Vagina (tissue), 2 donors: ENCODE measurements around the gene CRTC1. TPM values are rescaled to one million over a fixed set of nuclear protein-coding genes. Genes with fewer than 3 reads are reported as not detected.
A peak's percentile ranks its signal among the peaks of the same experiment; 100 is the strongest.

ENCODE experiments used
- DNase-seq, 2 donors: peaks; one replicate each; pipeline ENCODE4 v3.0.0-alpha.2; 2017; ENCODE audit errors: extremely low spot score in 2 of 2
- H3K27ac ChIP-seq: fragments of 200-600 bp; sonication (generic); one replicate; pipeline ENCODE4 v1.5.1; 2019
- H3K27me3 ChIP-seq: fragments of 200-600 bp; sonication (generic); one replicate; pipeline ENCODE4 v1.5.1; 2019
- H3K36me3 ChIP-seq, 2 donors: fragments of 200-600 bp; sonication (generic); one replicate each; pipeline ENCODE4 v1.5.1; 2017 to 2019
- H3K4me1 ChIP-seq: fragments of 200-600 bp; sonication (generic); one replicate; pipeline ENCODE4 v1.5.1; 2019
- H3K4me3 ChIP-seq, 2 donors: fragments of 200-600 bp; sonication (generic); 1 replicate in 1 of 2; 2 replicates in 1 of 2; pipeline ENCODE4 v1.5.1; 2016 to 2019
- H3K9me3 ChIP-seq: fragments of 200-600 bp; sonication (generic); one replicate; pipeline ENCODE4 v1.5.1; 2019
- POLR2A ChIP-seq, 2 donors: fragments of 450-650 bp; IDR thresholded peaks; one replicate each; pipeline ENCODE4 v1.6.1; 2017; ENCODE audit warnings: antibody characterized with exemption in 2 of 2, mild to moderate bottlenecking in 2 of 2, moderate library complexity in 2 of 2
- POLR2AphosphoS5 ChIP-seq, 2 donors: sonication (generic); formaldehyde crosslinking; IDR thresholded peaks; one replicate each; pipeline ENCODE4 v1.9.0; 2017; ENCODE audit warnings: antibody characterized with exemption in 2 of 2, mild to moderate bottlenecking in 2 of 2, low read depth in 1 of 2; ENCODE audit not compliant: insufficient read depth in 1 of 2
- intact Hi-C: fragments of 100-400 bp; cut with DNase I; formaldehyde crosslinking; loops from one replicate; pipeline ENCODE4 v1.15.1; 2023
- total RNA-seq: library from RNA; depleted of rRNA; stranded (reverse); fragments of >200 nt; gene quantifications from one replicate; pipeline ENCODE4 v1.2.3, GENCODE V29; 2016
- TF ChIP-seq, protein P1 (sequence below), 3 experiments: fragments of 450-650 bp in 2 of 3; fragments of 200-600 bp in 1 of 3; sonication (generic) in 1 of 3; IDR thresholded peaks; one replicate each; pipeline ENCODE4 v1.5.1; 2017 to 2019; ENCODE audit warnings: antibody characterized with exemption in 3 of 3, mild to moderate bottlenecking in 2 of 3, moderate library complexity in 2 of 3

The CRTC1 gene
- total RNA-seq, 1 donor from 2014 or later: 7.4 TPM

DNA sequence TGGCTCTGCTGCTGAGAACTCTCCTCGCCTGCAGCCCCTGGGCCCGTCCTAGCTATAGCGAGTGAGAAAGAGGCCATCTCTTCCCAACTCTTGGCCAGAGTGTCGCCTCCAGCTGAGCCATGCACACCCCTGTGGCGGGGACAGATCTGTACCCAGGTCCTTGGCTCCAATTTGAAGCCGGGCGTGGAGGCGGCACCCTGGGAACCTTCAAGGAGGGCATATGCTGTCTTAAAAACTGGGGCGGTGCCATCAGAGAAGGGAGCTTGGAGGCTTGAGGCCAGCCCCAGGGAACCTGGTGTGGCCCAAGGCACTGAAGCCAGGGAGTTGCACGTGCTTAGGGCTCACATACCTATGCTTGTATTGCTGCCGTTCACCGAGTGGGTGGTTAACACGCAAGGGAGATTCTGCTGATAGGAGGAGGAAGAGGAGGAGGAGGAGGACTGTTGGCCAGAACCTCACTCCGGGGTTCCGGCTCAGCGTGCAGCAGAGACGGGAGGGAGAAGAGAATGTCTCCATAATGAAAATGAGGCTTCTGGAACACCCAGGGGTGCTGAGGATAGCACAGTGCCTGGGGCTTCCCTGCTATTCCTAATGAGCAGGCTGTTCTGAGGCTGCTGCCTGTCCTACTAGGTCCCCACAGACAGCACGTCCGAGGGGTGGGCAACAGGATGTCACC, 67.0 kb downstream of the CRTC1 start:
- H3K27ac ChIP-seq: no peak overlapping the region
- intact Hi-C loops: no loop called here
- no peaks in the 10 kb centered on the region for H3K9me3 ChIP-seq
- TF ChIP-seq, protein P1, sequence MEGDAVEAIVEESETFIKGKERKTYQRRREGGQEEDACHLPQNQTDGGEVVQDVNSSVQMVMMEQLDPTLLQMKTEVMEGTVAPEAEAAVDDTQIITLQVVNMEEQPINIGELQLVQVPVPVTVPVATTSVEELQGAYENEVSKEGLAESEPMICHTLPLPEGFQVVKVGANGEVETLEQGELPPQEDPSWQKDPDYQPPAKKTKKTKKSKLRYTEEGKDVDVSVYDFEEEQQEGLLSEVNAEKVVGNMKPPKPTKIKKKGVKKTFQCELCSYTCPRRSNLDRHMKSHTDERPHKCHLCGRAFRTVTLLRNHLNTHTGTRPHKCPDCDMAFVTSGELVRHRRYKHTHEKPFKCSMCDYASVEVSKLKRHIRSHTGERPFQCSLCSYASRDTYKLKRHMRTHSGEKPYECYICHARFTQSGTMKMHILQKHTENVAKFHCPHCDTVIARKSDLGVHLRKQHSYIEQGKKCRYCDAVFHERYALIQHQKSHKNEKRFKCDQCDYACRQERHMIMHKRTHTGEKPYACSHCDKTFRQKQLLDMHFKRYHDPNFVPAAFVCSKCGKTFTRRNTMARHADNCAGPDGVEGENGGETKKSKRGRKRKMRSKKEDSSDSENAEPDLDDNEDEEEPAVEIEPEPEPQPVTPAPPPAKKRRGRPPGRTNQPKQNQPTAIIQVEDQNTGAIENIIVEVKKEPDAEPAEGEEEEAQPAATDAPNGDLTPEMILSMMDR (IDR thresholded peaks at IDR 0.05): no peak
- no peak for TF ChIP-seq POLR2A (IDR thresholded peaks at IDR 0.05)
- TF ChIP-seq POLR2AphosphoS5 (IDR thresholded peaks at IDR 0.05; ENCODE audit: insufficient read depth in 1 of 2, low read depth in 1 of 2): no peak
- DNase-seq: no peak
- H3K36me3 ChIP-seq: peaks cover 0 to 14% of the 10 kb centered on the region in 2 donors
- no peaks in the 10 kb centered on the region for H3K27me3 ChIP-seq
- H3K4me1 ChIP-seq: no peaks in the 10 kb centered on the region
- no peak overlapping the region for H3K4me3 ChIP-seq

GRCh38 chr19:18751571-18751970, 68.1 kb downstream of the CRTC1 start:
- Histone ChIP-seq H3K4me1 (no peaks in the 10 kb centered on the region), H3K36me3 (peaks cover 0 to 14% of the 10 kb centered on the region in 2 donors), H3K27me3 (no peaks in the 10 kb centered on the region), H3K9me3 (no peaks in the 10 kb centered on the region), H3K27ac (no peak overlapping the region), H3K4me3 (no peak overlapping the region)
- TF ChIP-seq POLR2AphosphoS5 (IDR thresholded peaks at IDR 0.05; ENCODE audit: insufficient read depth in 1 of 2, low read depth in 1 of 2) (no peak), POLR2A (IDR thresholded peaks at IDR 0.05) (no peak)
- TF ChIP-seq, protein P1 (IDR thresholded peaks at IDR 0.05): no peak
- no peak for DNase-seq
- intact Hi-C loops: no loop called here

- DNase-seq: no peak
- intact Hi-C loops: no loop called here
- Histone ChIP-seq H3K27me3 (no peaks in the 10 kb centered on the region), H3K27ac (no peak overlapping the region), H3K4me1 (peaks cover 4% of the 10 kb centered on the region), H3K9me3 (no peaks in the 10 kb centered on the region), H3K36me3 (peaks cover 0 to 14% of the 10 kb centered on the region in 2 donors), H3K4me3 (no peak overlapping the region)
- TF ChIP-seq POLR2AphosphoS5 (IDR thresholded peaks at IDR 0.05; ENCODE audit: insufficient read depth in 1 of 2, low read depth in 1 of 2) (no peak), POLR2A (IDR thresholded peaks at IDR 0.05) (no peak)
- TF ChIP-seq, protein P1 (IDR thresholded peaks at IDR 0.05): no peak
Measured at GRCh38 chr19:18754501-18754900, 71.0 kb downstream of the CRTC1 start.

DNA sequence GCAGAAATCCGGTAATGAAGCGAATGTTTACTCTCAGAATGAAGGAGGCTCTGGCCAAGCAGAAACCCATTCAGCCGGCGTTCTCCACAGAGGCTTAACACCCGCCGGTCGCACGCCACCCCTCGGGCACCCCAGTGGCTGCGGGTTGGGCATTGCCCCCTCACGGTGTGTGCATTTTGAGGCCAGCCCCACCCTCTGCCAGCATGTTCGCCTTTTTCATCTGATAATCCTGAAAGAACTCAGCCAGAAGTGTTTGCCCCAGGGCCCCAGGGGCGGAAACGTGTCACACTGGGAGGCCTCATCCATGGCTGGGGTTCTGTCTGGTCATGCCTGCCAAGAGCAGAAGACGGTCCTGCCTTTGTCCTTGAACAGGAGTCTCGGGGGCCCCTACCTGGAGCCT, 73.4 kb downstream of the CRTC1 start:
- Histone ChIP-seq H3K9me3 (no peaks in the 10 kb centered on the region), H3K36me3 (peaks cover 0 to 6% of the 10 kb centered on the region in 2 donors), H3K4me1 (peaks cover 16% of the 10 kb centered on the region), H3K4me3 (no peak overlapping the region), H3K27me3 (no peaks in the 10 kb centered on the region), H3K27ac (no peak overlapping the region)
- no peak for DNase-seq
- intact Hi-C loops: no loop called here
- no peak for TF ChIP-seq POLR2A (IDR thresholded peaks at IDR 0.05)
- TF ChIP-seq POLR2AphosphoS5 (IDR thresholded peaks at IDR 0.05; ENCODE audit: insufficient read depth in 1 of 2, low read depth in 1 of 2): peak in 1 of 2 donors; percentile 15

- DNase-seq: no peak
Measured at GRCh38 chr19:18759304-18759994, 76.0 kb downstream of the CRTC1 start.

More at GRCh38 chr19:18759304-18759994, 76.0 kb downstream of the CRTC1 start:
- Histone ChIP-seq H3K4me1 (peaks cover 38% of the 10 kb centered on the region), H3K36me3 (no peaks in the 10 kb centered on the region), H3K4me3 (no peak overlapping the region), H3K27me3 (no peaks in the 10 kb centered on the region), H3K9me3 (no peaks in the 10 kb centered on the region), H3K27ac (no peak overlapping the region)
- intact Hi-C loops: no loop called here
- no peak for TF ChIP-seq POLR2A (IDR thresholded peaks at IDR 0.05)
- TF ChIP-seq POLR2AphosphoS5 (IDR thresholded peaks at IDR 0.05; ENCODE audit: insufficient read depth in 1 of 2, low read depth in 1 of 2): no peak
- TF ChIP-seq, protein P1 (IDR thresholded peaks at IDR 0.05): no peak
